KMS-11 (cell line): ENCODE measurements around the gene CANT1.

Source experiments
- H2AFZ ChIP-seq: fragments of 200-600 bp; sonication (generic); 2 replicates; pipeline ENCODE4 v1.6.1; 2016; ENCODE audit warnings: antibody characterized with exemption, mixed run types, low read depth
- H3K27ac ChIP-seq: fragments of 200-600 bp; sonication (generic); 2 replicates; pipeline ENCODE4 v1.6.1; 2016; ENCODE audit warnings: mild to moderate bottlenecking, mixed run types
- H3K27me3 ChIP-seq: fragments of 200-600 bp; sonication (generic); 2 replicates; pipeline ENCODE4 v1.6.1; 2017; ENCODE audit warnings: mild to moderate bottlenecking, low read depth, mixed run types, moderate library complexity; ENCODE audit not compliant: insufficient read depth
- H3K36me3 ChIP-seq: fragments of 200-600 bp; sonication (generic); 2 replicates; pipeline ENCODE4 v1.6.1; 2017; ENCODE audit warnings: mild to moderate bottlenecking, mixed run types; ENCODE audit not compliant: insufficient read depth
- H3K4me1 ChIP-seq: fragments of 200-600 bp; sonication (generic); 2 replicates; pipeline ENCODE4 v1.6.1; 2016; ENCODE audit warnings: mild to moderate bottlenecking, low read depth, mixed run types; ENCODE audit not compliant: poor library complexity, severe bottlenecking
- H3K4me2 ChIP-seq: fragments of 200-600 bp; sonication (generic); 2 replicates; pipeline ENCODE4 v1.7.0; 2016; ENCODE audit warnings: mild to moderate bottlenecking, mixed run types
- H3K4me3 ChIP-seq: fragments of 200-600 bp; sonication (generic); IDR thresholded peaks from 2 replicates; pipeline ENCODE4 v1.6.1; 2017; ENCODE audit warnings: low read depth, low read length, mixed read lengths; ENCODE audit not compliant: insufficient read depth
- H3K79me2 ChIP-seq: fragments of 200-600 bp; sonication (generic); 2 replicates; pipeline ENCODE4 v1.6.1; 2016; ENCODE audit warnings: low read depth, mixed run types; ENCODE audit not compliant: insufficient read depth
- H3K9ac ChIP-seq: fragments of 200-600 bp; sonication (generic); 2 replicates; pipeline ENCODE4 v1.6.1; 2016; ENCODE audit warnings: mild to moderate bottlenecking, mixed run types
- H4K20me1 ChIP-seq: fragments of 200-600 bp; sonication (generic); 2 replicates; pipeline ENCODE4 v1.6.1; 2016; ENCODE audit warnings: mild to moderate bottlenecking, mixed run types; ENCODE audit not compliant: insufficient read depth
- CTCF ChIP-seq: fragments of 200-600 bp; sonication (generic); conservative IDR thresholded peaks from 2 replicates; pipeline ENCODE4 v1.6.1; 2017; ENCODE audit warnings: low read depth, mild to moderate bottlenecking, antibody characterized with exemption, low read length, moderate library complexity, mixed read lengths

CANT1 gene

GRCh38 chr17:78977681-78977943 lies 32.0 kb downstream of the CANT1 start:
- Histone ChIP-seq H3K4me3 (no peak overlapping the region), H3K36me3 (no peaks in the 10 kb centered on the region), H3K4me2 (no peak overlapping the region), H3K4me1 (no peaks in the 10 kb centered on the region), H3K27me3 (no peaks in the 10 kb centered on the region), H4K20me1 (no peaks in the 10 kb centered on the region), H3K9ac (no peak overlapping the region), H2AFZ (no peak overlapping the region), H3K27ac (no peak overlapping the region), H3K79me2 (no peaks in the 10 kb centered on the region)
- no peak for TF ChIP-seq CTCF

GRCh38 chr17:78976907-78977680 lies 32.5 kb downstream of the CANT1 start:
- no peak overlapping the region for H3K4me2 ChIP-seq
- H3K27me3 ChIP-seq = no peaks in the 10 kb centered on the region
- no peaks in the 10 kb centered on the region for H3K79me2 ChIP-seq
- no peaks in the 10 kb centered on the region for H4K20me1 ChIP-seq
- H3K4me3 ChIP-seq = no peak overlapping the region
- H3K4me1 ChIP-seq = no peaks in the 10 kb centered on the region
- no peak overlapping the region for H2AFZ ChIP-seq
- no peak overlapping the region for H3K27ac ChIP-seq
- no peak for TF ChIP-seq CTCF
- no peaks in the 10 kb centered on the region for H3K36me3 ChIP-seq
- H3K9ac ChIP-seq = no peak overlapping the region

- Histone ChIP-seq H2AFZ (no peak overlapping the region), H3K4me2 (no peak overlapping the region), H3K36me3 (no peaks in the 10 kb centered on the region), H4K20me1 (no peaks in the 10 kb centered on the region), H3K27ac (no peak overlapping the region), H3K9ac (no peak overlapping the region), H3K4me3 (no peak overlapping the region), H3K79me2 (no peaks in the 10 kb centered on the region), H3K27me3 (no peaks in the 10 kb centered on the region), H3K4me1 (peaks cover 14% of the 10 kb centered on the region)
- TF ChIP-seq CTCF = no peak
Measured at GRCh38 chr17:78974635-78975591, 34.7 kb downstream of the CANT1 start.

GRCh38 chr17:78973792-78974520 lies 35.6 kb downstream of the CANT1 start:
- TF ChIP-seq CTCF = no peak
- Histone ChIP-seq H3K4me2 (no peak overlapping the region), H3K9ac (no peak overlapping the region), H3K4me1 (peaks cover 14% of the 10 kb centered on the region), H2AFZ (no peak overlapping the region), H3K79me2 (no peaks in the 10 kb centered on the region), H3K36me3 (no peaks in the 10 kb centered on the region), H3K27me3 (no peaks in the 10 kb centered on the region), H3K27ac (no peak overlapping the region), H4K20me1 (no peaks in the 10 kb centered on the region), H3K4me3 (no peak overlapping the region)
